ENCODE measurements around the gene GDF2.

The GDF2 gene

GRCh38 chr10:47322300-47323061 is at the start of gene GDF2:
GDF2 (plus strand) TSS chr10:47322454; CDS start chr10:47322669, 215 bp downstream.
- DNase-seq (ENCODE audit: low read depth in 2 of 2) = no peak

- no peak for DNase-seq (ENCODE audit: low read depth in 2 of 2)
Observed at GRCh38 chr10:47276071-47276470, 46.2 kb upstream of the GDF2 start.

GRCh38 chr10:47276576-47277351 is 45.5 kb upstream of the GDF2 start:
- DNase-seq (ENCODE audit: low read depth in 2 of 2) = no peak

- DNase-seq (ENCODE audit: low read depth in 2 of 2) = no peak
Observed at GRCh38 chr10:47277352-47278151, 44.7 kb upstream of the GDF2 start.

- no peak for DNase-seq (ENCODE audit: low read depth in 2 of 2)
Observed at GRCh38 chr10:47278152-47278473, 44.1 kb upstream of the GDF2 start.

GRCh38 chr10:47278720-47279119 is 43.5 kb upstream of the GDF2 start:
- DNase-seq (ENCODE audit: low read depth in 2 of 2) = no peak

- no peak for DNase-seq (ENCODE audit: low read depth in 2 of 2)
Observed at GRCh38 chr10:47279276-47279675, 43.0 kb upstream of the GDF2 start.

GRCh38 chr10:47282005-47282656 is 40.1 kb upstream of the GDF2 start:
- no peak for DNase-seq (ENCODE audit: low read depth in 2 of 2)

- no peak for DNase-seq (ENCODE audit: low read depth in 2 of 2)
Observed at GRCh38 chr10:47282657-47283018, 39.6 kb upstream of the GDF2 start.

GRCh38 chr10:47283101-47283630 is 39.1 kb upstream of the GDF2 start:
- no peak for DNase-seq (ENCODE audit: low read depth in 2 of 2)

GRCh38 chr10:47283848-47284247 is 38.4 kb upstream of the GDF2 start:
- DNase-seq (ENCODE audit: low read depth in 2 of 2) = no peak

GRCh38 chr10:47285381-47286115 is 36.7 kb upstream of the GDF2 start:
- DNase-seq (ENCODE audit: low read depth in 2 of 2) = no peak

GRCh38 chr10:47286116-47286505 is 36.1 kb upstream of the GDF2 start:
- no peak for DNase-seq (ENCODE audit: low read depth in 2 of 2)

GRCh38 chr10:47286591-47287315 is 35.5 kb upstream of the GDF2 start:
- no peak for DNase-seq (ENCODE audit: low read depth in 2 of 2)

GRCh38 chr10:47287365-47287802 is 34.9 kb upstream of the GDF2 start:
- DNase-seq (ENCODE audit: low read depth in 2 of 2) = no peak

GRCh38 chr10:47287805-47288204 is 34.4 kb upstream of the GDF2 start:
- DNase-seq (ENCODE audit: low read depth in 2 of 2) = no peak

- no peak for DNase-seq (ENCODE audit: low read depth in 2 of 2)
Observed at GRCh38 chr10:47288236-47288635, 34.0 kb upstream of the GDF2 start.

GRCh38 chr10:47288916-47289495 is 33.2 kb upstream of the GDF2 start:
- no peak for DNase-seq (ENCODE audit: low read depth in 2 of 2)

GRCh38 chr10:47289921-47290320 is 32.3 kb upstream of the GDF2 start:
- DNase-seq (ENCODE audit: low read depth in 2 of 2) = no peak

GRCh38 chr10:47290338-47290737 is 31.9 kb upstream of the GDF2 start:
- no peak for DNase-seq (ENCODE audit: low read depth in 2 of 2)

Measured in fibroblast of skin of left biceps (primary cell).